IMR-90 (cell line): ENCODE measurements around the gene RNF144A. TPM values are rescaled to one million over a fixed set of nuclear protein-coding genes. Genes with fewer than 3 reads are reported as not detected.

Experiments used
- ATAC-seq: fragments of 200-7000 bp; cut with Tn5 transposase; 2 replicates; pipeline ENCODE4 v1.9.1; 2020; ENCODE audit warnings: low read depth, mild to moderate bottlenecking, moderate library complexity
- BruUV-seq: library from RNA; stranded (reverse); fragments of 400-500 nt; replicated peaks from 2 replicates; lab custom pipeline; 2021; lab: Mats Ljungman, UMichigan
- CTCF ChIA-PET: fragments of 300-600 bp; formaldehyde crosslinking; extraction: SDS; loops from one replicate; lab custom pipeline; 2021; ENCODE audit warnings: antibody characterized with exemption; lab: Yijun Ruan, JAX
- POLR2A ChIA-PET: fragments of 300-600 bp; sonication (Branson Sonifier 250); formaldehyde crosslinking; loops from one replicate; lab custom pipeline; 2022; ENCODE audit warnings: antibody characterized with exemption; ENCODE audit not compliant: unreplicated experiment; lab: Charles Lee
- DNase-seq: peaks from one replicate; pipeline ENCODE4 v3.0.0; 2013
- H2AFZ ChIP-seq: replicated peaks from 2 replicates; pipeline ENCODE3; 2013; ENCODE audit warnings: low read length, mild to moderate bottlenecking; ENCODE audit not compliant: poor library complexity
- H2AK5ac ChIP-seq: 2 replicates; pipeline ENCODE4 v1.6.1; 2013; ENCODE audit warnings: low read depth, low read length, inconsistent platforms
- H2AK9ac ChIP-seq: replicated peaks from 2 replicates; pipeline ENCODE3; 2013; ENCODE audit warnings: mild to moderate bottlenecking, low read depth, low read length, moderate library complexity; ENCODE audit not compliant: poor library complexity
- H2BK120ac ChIP-seq: 2 replicates; pipeline ENCODE4 v1.6.1; 2013; ENCODE audit warnings: low read depth, low read length, inconsistent platforms
- H2BK15ac ChIP-seq: 3 replicates; pipeline ENCODE4 v1.6.1; 2013; ENCODE audit warnings: low read depth, low read length, inconsistent platforms
- H2BK20ac ChIP-seq: 2 replicates; pipeline ENCODE4 v1.6.1; 2013; ENCODE audit warnings: low read depth, mild to moderate bottlenecking, inconsistent platforms, low read length, moderate library complexity
- H2BK5ac ChIP-seq: 2 replicates; pipeline ENCODE4 v1.6.1; 2013; ENCODE audit warnings: mild to moderate bottlenecking, low read depth, low read length, inconsistent platforms; ENCODE audit not compliant: poor library complexity, severe bottlenecking
- H3K14ac ChIP-seq: replicated peaks from 2 replicates; pipeline ENCODE4 v1.6.1; 2013; ENCODE audit warnings: low read depth, low read length, inconsistent platforms
- H3K18ac ChIP-seq: 2 replicates; pipeline ENCODE4 v1.6.1; 2013; ENCODE audit warnings: low read depth, low read length, control low read depth
- H3K23ac ChIP-seq: 2 replicates; pipeline ENCODE4 v1.6.1; 2013; ENCODE audit warnings: low read depth, low read length, inconsistent platforms
- H3K27ac ChIP-seq: 2 replicates; pipeline ENCODE4 v1.5.1; 2013; ENCODE audit warnings: mild to moderate bottlenecking, control low read depth, low read length; ENCODE audit not compliant: insufficient read depth
- H3K27me3 ChIP-seq: 2 replicates; pipeline ENCODE4 v1.6.1; 2013; ENCODE audit warnings: low read length; ENCODE audit not compliant: control insufficient read depth, insufficient read depth
- H3K36me3 ChIP-seq: 2 replicates; pipeline ENCODE4 v1.6.1; 2013; ENCODE audit warnings: low read length, mixed read lengths; ENCODE audit not compliant: control insufficient read depth, insufficient read depth
- H3K4ac ChIP-seq: 2 replicates; pipeline ENCODE4 v1.6.1; 2013; ENCODE audit warnings: low read depth, low read length, inconsistent platforms
- H3K4me1 ChIP-seq: 2 replicates; pipeline ENCODE4 v1.6.1; 2013; ENCODE audit warnings: low read length, mixed read lengths; ENCODE audit not compliant: control insufficient read depth, insufficient read depth
- H3K4me2 ChIP-seq: 2 replicates; pipeline ENCODE4 v1.6.1; 2013; ENCODE audit warnings: low read depth, mild to moderate bottlenecking, control low read depth, low read length, moderate library complexity
- H3K4me3 ChIP-seq: 2 replicates; pipeline ENCODE4 v1.5.1; 2013; ENCODE audit warnings: low read depth, mild to moderate bottlenecking, control low read depth, low read length, moderate library complexity; ENCODE audit not compliant: insufficient read depth
- H3K56ac ChIP-seq: 2 replicates; pipeline ENCODE4 v1.6.1; 2013; ENCODE audit warnings: low read length, inconsistent platforms; ENCODE audit not compliant: insufficient read depth; ENCODE audit errors: extremely low read depth
- H3K79me1 ChIP-seq, 2 experiments: 2 replicates each; pipeline ENCODE4 v1.6.1; 2013; ENCODE audit warnings: low read length in 2 of 2, inconsistent platforms in 1 of 2, low read depth in 1 of 2
- H3K9ac ChIP-seq: 2 replicates; pipeline ENCODE4 v1.6.1; 2013; ENCODE audit warnings: low read depth, low read length, control low read depth
- H3K9me1 ChIP-seq: 2 replicates; pipeline ENCODE4 v1.6.1; 2013; ENCODE audit warnings: low read length, inconsistent platforms; ENCODE audit not compliant: insufficient read depth
- H3K9me3 ChIP-seq: 2 replicates; pipeline ENCODE4 v1.6.1; 2013; ENCODE audit warnings: low read length; ENCODE audit not compliant: control insufficient read depth, insufficient read depth
- H4K20me1 ChIP-seq: 2 replicates; pipeline ENCODE4 v1.6.1; 2013; ENCODE audit warnings: low read length, inconsistent platforms; ENCODE audit not compliant: insufficient read depth
- H4K5ac ChIP-seq: 2 replicates; pipeline ENCODE4 v1.6.1; 2013; ENCODE audit warnings: mild to moderate bottlenecking, low read depth, low read length, control low read depth
- H4K8ac ChIP-seq, 2 experiments: 2 replicates each; pipeline ENCODE4 v1.6.1; 2013; ENCODE audit warnings: low read depth in 2 of 2, low read length in 2 of 2, control low read depth in 1 of 2, inconsistent platforms in 1 of 2
- H4K91ac ChIP-seq: 2 replicates; pipeline ENCODE4 v1.6.1; 2013; ENCODE audit warnings: low read depth, low read length, inconsistent platforms; ENCODE audit not compliant: insufficient read depth
- CEBPB ChIP-seq: IDR thresholded peaks from 2 replicates; pipeline ENCODE4 v1.6.1; 2012; ENCODE audit warnings: low read depth, low read length, improper control_type of control experiment
- MAZ ChIP-seq: IDR thresholded peaks from 2 replicates; pipeline ENCODE4 v1.6.1; 2012; ENCODE audit warnings: low read depth, mild to moderate bottlenecking, low read length, improper control_type of control experiment, moderate library complexity, borderline replicate concordance
- NFE2L2 ChIP-seq: fragments of 150-350 bp; IDR thresholded peaks from 2 replicates; pipeline ENCODE4 v1.6.1; 2016; ENCODE audit warnings: low read depth, mild to moderate bottlenecking, low read length
- RCOR1 ChIP-seq: IDR thresholded peaks from 2 replicates; pipeline ENCODE4 v1.6.1; 2012; ENCODE audit warnings: mild to moderate bottlenecking, low read length, improper control_type of control experiment; ENCODE audit not compliant: insufficient replicate concordance
- WGBS, 2 experiments: methylation state at CpG; one replicate each; pipeline versions ENCODE4 v1.1.5 to v1.1.7; 2013; ENCODE audit warnings: missing lambda C conversion rate in 2 of 2; ENCODE audit not compliant: insufficient read length in 1 of 2; ENCODE audit errors: extremely low coverage in 2 of 2; 5-methylcytosine and 5-hydroxymethylcytosine counted together
- dilution Hi-C: fragments of 300-500 bp; cut with HindIII; formaldehyde crosslinking; loops from one replicate; pipeline ENCODE4 v1.14.3; 2018; ENCODE audit warnings: low sequenced_read_pairs; ENCODE audit not compliant: unreplicated experiment
- in situ Hi-C: fragments of 300-500 bp; cut with MboI; formaldehyde crosslinking; loops from 3 replicates; pipeline ENCODE4 v1.14.3; 2019; ENCODE audit warnings: low sequenced_read_pairs, inconsistent platforms, mixed read lengths
- intact Hi-C: fragments of 100-400 bp; cut with micrococcal nuclease; formaldehyde crosslinking; loops from 2 replicates; pipeline ENCODE4 v1.10.0; 2022
- polyA plus RNA-seq, 3 experiments: library from polyadenylated mRNA; depleted of rRNA; stranded (reverse); fragments of >200 nt; gene quantifications; 2 replicates each; pipeline ENCODE4 v1.2.3, GENCODE V29; 2012; ENCODE audit warnings: low replicate concordance in 1 of 3
- total RNA-seq: library from RNA; depleted of rRNA; stranded (reverse); fragments of >200 nt; gene quantifications from 2 replicates; pipeline ENCODE4 v1.2.3, GENCODE V29; 2012

Gene RNF144A
- total and polyA plus RNA-seq, 2 of the 4 experiments (the other 2 are of a cell fraction): 0.18 to 0.26 TPM

DNA sequence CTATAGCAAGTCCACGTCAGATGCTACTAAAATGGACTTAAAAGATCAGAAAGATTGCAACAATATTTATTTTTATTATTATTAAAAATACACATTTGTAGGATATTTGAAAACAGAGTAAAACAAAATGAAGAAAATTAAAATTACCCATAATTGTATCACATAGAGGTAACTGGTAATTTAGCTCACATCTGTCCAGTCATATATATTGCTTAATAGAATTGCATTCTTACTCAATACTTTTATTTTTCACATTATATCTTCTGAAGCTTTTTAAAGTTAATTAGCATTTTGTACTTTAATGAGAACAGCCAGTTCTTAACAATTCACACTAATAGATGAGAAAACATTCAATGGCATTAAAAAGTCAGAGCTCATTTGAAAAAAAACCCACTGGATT, 11.5 kb upstream of the RNF144A start:
- no peak overlapping the region for H3K23ac ChIP-seq
- intact Hi-C loops: no loop called here
- no peak overlapping the region for H2AK9ac ChIP-seq
- no peak overlapping the region for H2AFZ ChIP-seq
- H3K4me1 ChIP-seq: no peaks in the 10 kb centered on the region
- no TSS peak for BruUV-seq
- H3K4me3 ChIP-seq: no peak overlapping the region
- ATAC-seq (no peak), DNase-seq (no peak)
- H2BK15ac ChIP-seq: no peak overlapping the region
- no peaks in the 10 kb centered on the region for H4K20me1 ChIP-seq
- no peak overlapping the region for H3K27ac ChIP-seq
- H3K9me3 ChIP-seq: no peaks in the 10 kb centered on the region
- no peak overlapping the region for H4K91ac ChIP-seq
- H3K9me1 ChIP-seq: no peaks in the 10 kb centered on the region
- no CpG with 5 or more reads among the region's 1 CpG for WGBS, 2 experiments
- ChIA-PET POLR2A (no interaction called here), CTCF (interaction anchor here (0.9 kb wide), 1 partner anchor 11 kb away, joined by 3 read pairs; no protein-coding TSS in a partner anchor)
- no peaks in the 10 kb centered on the region for H3K27me3 ChIP-seq
- H2BK5ac ChIP-seq: no peak overlapping the region
- no peak overlapping the region for H3K9ac ChIP-seq
- H4K5ac ChIP-seq: no peak overlapping the region
- H3K4ac ChIP-seq: no peak overlapping the region
- no peak overlapping the region for H3K18ac ChIP-seq
- in situ Hi-C loops: no loop called here
- no peak overlapping the region for H2BK120ac ChIP-seq
- TF ChIP-seq RCOR1 (no peak), MAZ (no peak), CEBPB (no peak), NFE2L2 (no peak)
- H3K79me1 ChIP-seq: no peaks in the 10 kb centered on the region
- no peak overlapping the region for H2AK5ac ChIP-seq
- H4K8ac ChIP-seq: no peak overlapping the region
- H3K36me3 ChIP-seq: no peaks in the 10 kb centered on the region
- H3K14ac ChIP-seq: no peak overlapping the region
- no peak overlapping the region for H2BK20ac ChIP-seq
- no peak overlapping the region for H3K56ac ChIP-seq
- no peak overlapping the region for H3K4me2 ChIP-seq
- dilution Hi-C loops: no loop called here
